PC-9 (cell line): ENCODE measurements around the gene KPNA1.

Experiments used
- CTCF ChIP-seq: fragments of 200-600 bp; sonication (generic); conservative IDR thresholded peaks from 2 replicates; pipeline ENCODE4 v1.6.1; 2017; ENCODE audit warnings: mixed run types, antibody characterized with exemption, mild to moderate bottlenecking, moderate library complexity
- EZH2 ChIP-seq: fragments of 200-600 bp; sonication (generic); IDR thresholded peaks from 2 replicates; pipeline ENCODE4 v1.8.0; 2017; ENCODE audit warnings: antibody characterized with exemption, low read depth

- no peak for TF ChIP-seq CTCF
- TF ChIP-seq EZH2 = no peak
Observed at GRCh38 chr3:122515870-122516269, 1.1 kb upstream of the KPNA1 start.
